ENCODE measurements around the gene CYB561D1.

- no peak for TF ChIP-seq CTCF (conservative IDR thresholded peaks at IDR 0.05)
- no peak for TF ChIP-seq ZFX (IDR thresholded peaks at IDR 0.05)
These were observed 1.1 kb upstream of the CYB561D1 start for GRCh38 chr1:109492779-109493178.
